Neural cell (in vitro differentiated cells): ENCODE results near the gene CHRD. TPM values are rescaled to one million over a fixed set of nuclear protein-coding genes. Genes with fewer than 3 reads are reported as not detected.

Experiments used
- H2AFZ ChIP-seq: fragments of 200-600, 300-800 bp; sonication (generic), shearing (Covaris generic); 2 replicates; pipeline ENCODE4 v1.6.0; 2014; ENCODE audit warnings: low read depth, mild to moderate bottlenecking, antibody characterized with exemption, low read length, moderate library complexity
- H3F3A ChIP-seq: fragments of 200-600 bp; shearing (Covaris generic); 2 replicates; pipeline ENCODE4 v1.6.1; 2016; ENCODE audit warnings: mild to moderate bottlenecking, moderate library complexity, mixed read lengths, antibody characterized with exemption, low read length; ENCODE audit not compliant: insufficient read depth, poor library complexity, severe bottlenecking
- H3K27ac ChIP-seq: fragments of 200-600, 300-800 bp; sonication (generic), shearing (Covaris generic); 2 replicates; pipeline ENCODE4 v1.5.1; 2014; ENCODE audit warnings: mild to moderate bottlenecking, low read length, moderate library complexity
- H3K27me3 ChIP-seq: fragments of 300-800, 200-600 bp; sonication (generic), shearing (Covaris generic); 2 replicates; pipeline ENCODE4 v1.6.0; 2014; ENCODE audit warnings: mild to moderate bottlenecking, low read depth, low read length, moderate library complexity; ENCODE audit not compliant: insufficient read depth
- H3K36me3 ChIP-seq: fragments of 300-800, 200-600 bp; sonication (generic), shearing (Covaris generic); 2 replicates; pipeline ENCODE4 v1.5.1; 2014; ENCODE audit warnings: mild to moderate bottlenecking, antibody characterized with exemption, low read length, moderate library complexity; ENCODE audit not compliant: insufficient read depth
- H3K4me2 ChIP-seq: fragments of 300-800, 200-600 bp; sonication (generic), shearing (Covaris generic); 2 replicates; pipeline ENCODE4 v1.6.0; 2014; ENCODE audit warnings: mild to moderate bottlenecking, low read length
- H3K4me3 ChIP-seq: fragments of 300-800, 200-600 bp; sonication (generic), shearing (Covaris generic); 2 replicates; pipeline ENCODE4 v1.5.1; 2014; ENCODE audit warnings: mild to moderate bottlenecking, low read length, moderate library complexity
- H3K79me2 ChIP-seq: fragments of 200-600 bp; shearing (Covaris generic); replicated peaks from 2 replicates; pipeline ENCODE4 v1.6.0; 2014; ENCODE audit warnings: mild to moderate bottlenecking, low read length, moderate library complexity; ENCODE audit not compliant: insufficient read depth
- H3K9ac ChIP-seq: fragments of 300-800, 200-600 bp; sonication (generic), shearing (Covaris generic); 2 replicates; pipeline ENCODE4 v1.6.1; 2016; ENCODE audit warnings: mild to moderate bottlenecking, low read length, mixed read lengths
- H3K9me2 ChIP-seq: fragments of 200-600 bp; shearing (Covaris generic); 2 replicates; pipeline ENCODE4 v1.6.1; 2016; ENCODE audit warnings: mild to moderate bottlenecking, low read length, mixed read lengths; ENCODE audit not compliant: insufficient read depth
- H3K9me3 ChIP-seq: fragments of 200-600, 300-800 bp; sonication (generic), shearing (Covaris generic); 2 replicates; pipeline ENCODE4 v1.6.1; 2016; ENCODE audit warnings: mild to moderate bottlenecking, mixed run types, low read length, moderate library complexity, mixed read lengths
- H4K20me1 ChIP-seq: fragments of 200-600 bp; shearing (Covaris generic); 2 replicates; pipeline ENCODE4 v1.6.1; 2016; ENCODE audit warnings: mild to moderate bottlenecking, mixed run types; ENCODE audit not compliant: insufficient read depth
- EP300 ChIP-seq: fragments of 450-650 bp; conservative IDR thresholded peaks from 2 replicates; pipeline ENCODE4 v1.6.1; 2014; ENCODE audit warnings: antibody characterized with exemption, mild to moderate bottlenecking, moderate library complexity; ENCODE audit not compliant: poor library complexity, severe bottlenecking
- EZH2 ChIP-seq: fragments of 200-600, 300-800 bp; shearing (Covaris generic), sonication (generic); IDR thresholded peaks from 2 replicates; pipeline ENCODE4 v1.6.1; 2014; ENCODE audit warnings: antibody characterized with exemption, low read length, borderline replicate concordance, mild to moderate bottlenecking; ENCODE audit not compliant: insufficient read depth, poor library complexity, severe bottlenecking
- MXI1 ChIP-seq: fragments of 450-650 bp; conservative IDR thresholded peaks from 2 replicates; pipeline ENCODE4 v1.6.1; 2014; ENCODE audit warnings: antibody characterized with exemption, mild to moderate bottlenecking; ENCODE audit not compliant: poor library complexity, severe bottlenecking
- POLR2AphosphoS5 ChIP-seq: IDR thresholded peaks from 2 replicates; pipeline ENCODE4 v1.6.1; 2012
- RAD21 ChIP-seq: fragments of 450-650 bp; conservative IDR thresholded peaks from 2 replicates; pipeline ENCODE4 v1.6.1; 2014; ENCODE audit warnings: antibody characterized with exemption, mild to moderate bottlenecking, moderate library complexity
- REST ChIP-seq: IDR thresholded peaks from 2 replicates; pipeline ENCODE4 v1.6.1; 2012; ENCODE audit warnings: borderline replicate concordance
- SMC3 ChIP-seq: fragments of 450-650 bp; conservative IDR thresholded peaks from 2 replicates; pipeline ENCODE4 v1.6.1; 2014; ENCODE audit warnings: antibody characterized with exemption, mild to moderate bottlenecking, moderate library complexity; ENCODE audit not compliant: poor library complexity
- TAF1 ChIP-seq: IDR thresholded peaks from 2 replicates; pipeline ENCODE4 v1.6.1; 2012; ENCODE audit warnings: low read depth
- polyA plus RNA-seq: library from polyadenylated mRNA; depleted of rRNA; stranded (reverse); fragments of >200 nt; gene quantifications from 2 replicates; pipeline ENCODE4 v1.2.3, GENCODE V29; 2014

The CHRD gene
- polyA plus RNA-seq, 1 donor from 2014 or later, result 2.9 TPM

GRCh38 chr3:184346480-184347190, 33.2 kb upstream of the CHRD start:
- Histone ChIP-seq H3K36me3 (no peaks in the 10 kb centered on the region), H3K9me2 (no peaks in the 10 kb centered on the region), H3K4me2 (no peak overlapping the region), H3K79me2 (no peaks in the 10 kb centered on the region), H4K20me1 (no peaks in the 10 kb centered on the region), H3F3A (no peaks in the 10 kb centered on the region), H3K9ac (no peak overlapping the region), H3K27ac (no peak overlapping the region), H2AFZ (no peak overlapping the region), H3K4me3 (no peak overlapping the region), H3K27me3 (no peaks in the 10 kb centered on the region), H3K9me3 (no peaks in the 10 kb centered on the region)
- TF ChIP-seq REST (no peak), EP300 (no peak), POLR2AphosphoS5 (no peak)

- Histone ChIP-seq H3K4me2 (no peak overlapping the region), H3K27ac (no peak overlapping the region), H3K9me3 (no peaks in the 10 kb centered on the region), H3K9ac (no peak overlapping the region), H3F3A (no peaks in the 10 kb centered on the region), H3K27me3 (no peaks in the 10 kb centered on the region), H4K20me1 (no peaks in the 10 kb centered on the region), H3K36me3 (no peaks in the 10 kb centered on the region), H3K79me2 (no peaks in the 10 kb centered on the region), H3K9me2 (no peaks in the 10 kb centered on the region), H3K4me3 (no peak overlapping the region), H2AFZ (no peak overlapping the region)
- TF ChIP-seq EZH2, result no peak
These were observed 32.4 kb upstream of the CHRD start for GRCh38 chr3:184347321-184348056.

GRCh38 chr3:184348057-184348382, 31.8 kb upstream of the CHRD start:
- no peak overlapping the region for H3K9ac ChIP-seq
- H3K9me2 ChIP-seq, result no peaks in the 10 kb centered on the region
- no peaks in the 10 kb centered on the region for H3K79me2 ChIP-seq
- H3K9me3 ChIP-seq, result no peaks in the 10 kb centered on the region
- no peaks in the 10 kb centered on the region for H4K20me1 ChIP-seq
- TF ChIP-seq EZH2 (no peak), MXI1 (no peak), SMC3 (no peak), EP300 (no peak), POLR2AphosphoS5 (no peak), TAF1 (no peak), RAD21 (no peak)
- H3K4me2 ChIP-seq, result no peak overlapping the region
- no peak overlapping the region for H2AFZ ChIP-seq
- no peaks in the 10 kb centered on the region for H3K27me3 ChIP-seq
- H3K4me3 ChIP-seq, result no peak overlapping the region
- H3K27ac ChIP-seq, result no peak overlapping the region
- no peaks in the 10 kb centered on the region for H3K36me3 ChIP-seq
- no peaks in the 10 kb centered on the region for H3F3A ChIP-seq
